Measurements from ENCODE around the gene LRRC25. TPM values are rescaled to one million over a fixed set of nuclear protein-coding genes. Genes with fewer than 3 reads are reported as not detected.
A peak's percentile ranks its signal among the peaks of the same experiment; 100 is the strongest.

The LRRC25 gene
- total and polyA plus RNA-seq, 10 donors = 14.6 to 164 (median 87.3) TPM

DNA sequence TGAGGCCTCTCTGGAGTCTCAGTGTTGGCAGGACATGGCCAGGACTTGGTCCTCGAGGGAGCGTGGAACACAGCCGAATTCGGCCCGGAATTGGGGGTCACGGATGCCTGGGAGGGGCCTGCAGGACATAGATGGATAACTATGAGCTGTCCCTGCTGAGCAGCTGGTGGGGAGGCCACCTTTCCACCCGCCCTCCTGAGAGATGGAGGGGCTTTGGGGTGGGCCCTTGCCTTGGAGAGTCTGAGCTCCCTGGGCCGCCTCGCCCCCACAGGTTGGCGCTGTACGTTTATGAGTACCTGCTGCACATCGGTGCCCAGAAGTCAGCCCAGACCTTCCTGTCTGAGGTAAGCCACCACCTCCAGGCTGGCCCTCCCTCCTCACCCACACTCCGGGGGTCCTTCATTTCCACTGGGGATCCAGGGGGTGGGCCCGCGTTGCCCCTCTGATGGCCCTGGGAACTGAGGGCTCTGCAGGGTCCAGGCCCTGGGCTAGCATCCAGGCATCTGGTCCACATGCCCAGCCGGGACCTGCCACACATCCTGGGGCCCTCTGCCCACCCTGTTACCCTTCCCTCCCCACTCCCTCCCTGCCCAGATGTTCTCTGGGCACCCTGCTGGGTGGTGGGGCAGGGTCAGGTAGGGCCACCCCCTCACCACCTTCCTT lies 29.8 kb upstream of the LRRC25 start:
- Histone ChIP-seq H3K9me3 (no peaks in the 10 kb centered on the region), H3K36me3 (peaks cover 0 to 27% (median 0%) of the 10 kb centered on the region in 6 donors), H3K27me3 (replicated peaks in 1 of 7) (peaks cover 0 to 10% (median 0%) of the 10 kb centered on the region in 7 donors), H3K27ac (peak overlapping the region in 3 of 8 donors; percentile 18 to 92 (median 90)), H3K4me3 (no peak overlapping the region), H3K4me1 (peaks cover 37 to 100% (median 83%) of the 10 kb centered on the region in 6 donors)
- no peak for TF ChIP-seq POLR2A (IDR thresholded peaks at IDR 0.05)
- peak in 1 of 3 donors; percentile 18 for TF ChIP-seq POLR2AphosphoS5 (IDR thresholded peaks at IDR 0.05)
- WGBS, 5 donors = 71 to 85% (median 73%) methylated on average over 15 to 16 of the region's 16 CpGs
- DNase-seq = no peak
- intact Hi-C loops (cut with DNase I; ENCODE audit: low total_unique reads) = no loop called here

DNA sequence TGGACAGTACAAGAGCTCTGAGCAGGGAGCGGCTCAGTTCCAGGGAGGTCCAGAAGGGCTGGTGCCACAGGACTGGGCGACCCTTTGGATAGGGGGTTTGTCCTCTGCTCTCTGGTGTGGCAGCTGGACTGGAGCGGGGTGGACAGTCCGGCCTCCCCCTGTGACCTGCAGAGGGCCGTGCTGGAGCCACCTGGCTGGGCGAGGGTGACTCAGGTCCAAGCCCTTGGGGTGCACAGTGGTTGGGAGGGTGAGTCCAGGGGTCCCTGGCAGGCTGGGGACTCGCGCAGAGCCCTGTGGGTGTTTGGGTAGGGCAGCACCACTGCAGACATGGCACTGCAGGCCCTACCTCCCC lies 29.0 kb upstream of the LRRC25 start:
- Histone ChIP-seq H3K36me3 (peaks cover 0 to 22% (median 0%) of the 10 kb centered on the region in 6 donors), H3K4me1 (peaks cover 45 to 100% (median 89%) of the 10 kb centered on the region in 6 donors), H3K27me3 (replicated peaks in 1 of 7) (peaks cover 0 to 10% (median 0%) of the 10 kb centered on the region in 7 donors), H3K9me3 (no peaks in the 10 kb centered on the region), H3K4me3 (no peak overlapping the region), H3K27ac (peak overlapping the region in 6 of 8 donors; percentile 5 to 92 (median 32))
- TF ChIP-seq POLR2AphosphoS5 (IDR thresholded peaks at IDR 0.05) = peak in 1 of 3 donors; percentile 14
- TF ChIP-seq POLR2A (IDR thresholded peaks at IDR 0.05) = no peak
- TF ChIP-seq, protein P1, sequence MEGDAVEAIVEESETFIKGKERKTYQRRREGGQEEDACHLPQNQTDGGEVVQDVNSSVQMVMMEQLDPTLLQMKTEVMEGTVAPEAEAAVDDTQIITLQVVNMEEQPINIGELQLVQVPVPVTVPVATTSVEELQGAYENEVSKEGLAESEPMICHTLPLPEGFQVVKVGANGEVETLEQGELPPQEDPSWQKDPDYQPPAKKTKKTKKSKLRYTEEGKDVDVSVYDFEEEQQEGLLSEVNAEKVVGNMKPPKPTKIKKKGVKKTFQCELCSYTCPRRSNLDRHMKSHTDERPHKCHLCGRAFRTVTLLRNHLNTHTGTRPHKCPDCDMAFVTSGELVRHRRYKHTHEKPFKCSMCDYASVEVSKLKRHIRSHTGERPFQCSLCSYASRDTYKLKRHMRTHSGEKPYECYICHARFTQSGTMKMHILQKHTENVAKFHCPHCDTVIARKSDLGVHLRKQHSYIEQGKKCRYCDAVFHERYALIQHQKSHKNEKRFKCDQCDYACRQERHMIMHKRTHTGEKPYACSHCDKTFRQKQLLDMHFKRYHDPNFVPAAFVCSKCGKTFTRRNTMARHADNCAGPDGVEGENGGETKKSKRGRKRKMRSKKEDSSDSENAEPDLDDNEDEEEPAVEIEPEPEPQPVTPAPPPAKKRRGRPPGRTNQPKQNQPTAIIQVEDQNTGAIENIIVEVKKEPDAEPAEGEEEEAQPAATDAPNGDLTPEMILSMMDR (IDR thresholded peaks at IDR 0.05 in 8 of 11, conservative IDR thresholded peaks at IDR 0.05 in 3 of 11) = no peak
- no peak for DNase-seq
- 77 to 91% (median 89%) methylated on average over 6 to 8 of the region's 8 CpGs; no CpG with 5 or more reads in 1 of the 5 donors for WGBS, 5 donors
- intact Hi-C loops (cut with DNase I; ENCODE audit: low total_unique reads) = no loop called here

DNA sequence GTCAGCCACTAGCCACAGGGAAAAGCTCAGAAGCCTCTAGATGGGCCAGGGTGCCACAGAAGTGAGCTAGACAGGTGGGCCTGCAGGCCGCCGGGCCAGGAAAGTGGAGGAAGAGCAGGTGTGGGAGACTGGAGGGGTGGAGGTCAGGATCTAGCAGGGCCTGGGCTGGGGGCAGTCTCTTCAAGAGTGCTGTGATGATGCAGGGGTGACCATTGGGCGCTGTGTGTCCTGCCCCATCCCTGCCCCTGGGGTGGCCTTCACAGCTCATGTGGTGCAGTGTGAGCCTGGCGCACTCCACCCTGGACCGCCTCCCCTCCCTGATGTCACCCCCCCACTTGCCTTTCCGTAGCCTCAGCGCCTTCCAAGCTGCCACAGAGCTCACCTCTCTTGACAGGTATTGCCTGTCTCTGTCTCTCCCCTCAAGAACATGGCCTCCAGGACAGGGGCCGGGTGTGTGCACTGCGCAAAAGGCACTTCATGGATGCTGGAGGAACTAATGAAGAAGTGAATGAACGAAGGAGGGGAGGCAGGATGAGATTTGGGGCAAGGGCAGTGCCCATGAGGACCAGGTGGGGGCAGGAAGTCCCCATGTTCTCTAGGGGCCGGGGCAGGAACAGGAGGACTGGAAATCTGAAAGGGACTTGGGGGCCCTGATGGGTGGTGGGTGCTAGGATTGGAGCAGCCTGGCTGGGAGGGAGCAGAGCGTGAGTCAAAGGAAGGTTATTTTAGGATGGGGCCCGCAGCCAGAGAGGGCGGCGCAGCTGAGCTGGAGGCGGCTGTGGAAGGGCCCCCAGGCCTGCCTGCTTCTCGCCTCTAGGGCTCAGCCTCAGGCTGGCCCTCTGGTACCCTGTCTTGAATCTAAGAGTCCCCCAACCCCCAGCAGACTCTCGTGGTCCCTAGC lies 28.3 kb upstream of the LRRC25 start:
- peaks cover 50 to 100% (median 93%) of the 10 kb centered on the region in 6 donors for H3K4me1 ChIP-seq
- H3K27me3 ChIP-seq (replicated peaks in 1 of 7) = peaks cover 0 to 10% (median 0%) of the 10 kb centered on the region in 7 donors
- intact Hi-C loops (cut with DNase I; ENCODE audit: low total_unique reads) = no loop called here

DNA sequence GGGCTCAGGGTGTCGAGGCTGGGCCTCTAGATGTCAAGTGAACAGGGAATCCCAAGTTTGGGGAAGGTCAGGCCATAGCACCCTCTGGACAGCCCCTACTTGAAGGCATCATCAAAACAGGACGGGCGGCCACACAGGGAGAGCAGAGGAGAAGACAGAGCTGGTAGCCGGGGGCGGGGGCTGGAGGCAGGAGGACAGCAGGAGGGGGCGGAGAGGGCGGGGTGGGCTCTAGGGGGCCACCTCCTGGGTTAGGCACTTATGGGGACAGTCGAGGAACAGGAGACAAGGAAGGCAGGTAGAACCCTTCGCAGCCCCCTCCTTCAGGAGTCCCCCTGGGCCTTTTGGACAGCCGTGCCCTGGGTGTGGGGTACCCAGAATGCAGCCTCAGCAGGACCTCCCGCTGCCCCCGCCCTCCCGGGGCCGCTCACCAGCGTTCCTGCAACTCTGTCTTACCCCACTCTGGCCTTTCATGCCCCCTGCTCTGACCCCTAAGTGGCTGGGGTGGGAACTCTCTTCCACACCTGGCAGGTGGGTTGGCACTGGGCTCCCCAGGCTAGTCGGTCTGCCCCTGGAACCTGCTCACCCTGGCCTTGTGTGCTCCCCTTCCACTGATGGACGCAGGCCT lies 27.6 kb upstream of the LRRC25 start:
- intact Hi-C loops (cut with DNase I; ENCODE audit: low total_unique reads) = no loop called here
- no peak for DNase-seq
- WGBS, 5 donors = 78 to 90% (median 86%) methylated on average over 14 to 17 of the region's 17 CpGs
- TF ChIP-seq POLR2A (IDR thresholded peaks at IDR 0.05) = no peak
- TF ChIP-seq POLR2AphosphoS5 (IDR thresholded peaks at IDR 0.05) = no peak
- TF ChIP-seq, protein P1 (IDR thresholded peaks at IDR 0.05 in 8 of 11, conservative IDR thresholded peaks at IDR 0.05 in 3 of 11) = no peak
- Histone ChIP-seq H3K36me3 (peaks cover 0 to 13% (median 0%) of the 10 kb centered on the region in 6 donors), H3K4me1 (peaks cover 55 to 100% (median 93%) of the 10 kb centered on the region in 6 donors), H3K27ac (peak overlapping the region in 6 of 8 donors; percentile 5 to 92 (median 32)), H3K4me3 (no peak overlapping the region), H3K9me3 (no peaks in the 10 kb centered on the region), H3K27me3 (replicated peaks in 1 of 7) (peaks cover 0 to 13% (median 0%) of the 10 kb centered on the region in 7 donors)

More for the DNA sequence above, 28.3 kb upstream of the LRRC25 start:
- H3K9me3 ChIP-seq = no peaks in the 10 kb centered on the region
- peak overlapping the region in 6 of 8 donors; percentile 5 to 92 (median 32) for H3K27ac ChIP-seq
- DNase-seq = no peak
- H3K4me3 ChIP-seq = no peak overlapping the region
- 58 to 71% (median 65%) methylated on average over 18 of the region's 18 CpGs for WGBS, 5 donors
- H3K36me3 ChIP-seq = peaks cover 0 to 17% (median 0%) of the 10 kb centered on the region in 6 donors
- TF ChIP-seq POLR2AphosphoS5 (IDR thresholded peaks at IDR 0.05) (no peak), POLR2A (IDR thresholded peaks at IDR 0.05) (no peak)
- TF ChIP-seq, protein P1 (IDR thresholded peaks at IDR 0.05 in 8 of 11, conservative IDR thresholded peaks at IDR 0.05 in 3 of 11) = no peak

Measured in spleen (tissue), 11 donors.